ENCODE results near the gene MCM7.

The MCM7 gene

GRCh38 chr7:100122067-100122466 lies 20.9 kb upstream of the MCM7 start:
- DNase-seq, result no peak

- no peak for DNase-seq
Observed at GRCh38 chr7:100120733-100121036, 19.5 kb upstream of the MCM7 start.

- peak; percentile 85 for DNase-seq
Observed at GRCh38 chr7:100119970-100120732, 19.0 kb upstream of the MCM7 start.

GRCh38 chr7:100119072-100119969 lies 18.1 kb upstream of the MCM7 start, which contains the start of the genes CNPY4 and TAF6:
Gene CNPY4 (plus strand): TSS chr7:100119634. CDS start chr7:100119745, 111 bp downstream.
Gene TAF6 (minus strand): TSS chr7:100119358. CDS start chr7:100114209, 5,149 bp downstream.
- peak; percentile 96 for DNase-seq

GRCh38 chr7:100118388-100119071 lies 17.3 kb upstream of the MCM7 start:
- DNase-seq, result no peak

GRCh38 chr7:100115026-100115425 lies 13.8 kb upstream of the MCM7 start:
- DNase-seq, result no peak

GRCh38 chr7:100111914-100112313 lies 10.7 kb upstream of the MCM7 start:
- no peak for DNase-seq

GRCh38 chr7:100111156-100111555 lies 10.0 kb upstream of the MCM7 start:
- no peak for DNase-seq

- no peak for DNase-seq
Observed at GRCh38 chr7:100109521-100110163, 8.4 kb upstream of the MCM7 start.

- DNase-seq, result no peak
Observed at GRCh38 chr7:100107890-100108289, 6.7 kb upstream of the MCM7 start.

- no peak for DNase-seq
Observed at GRCh38 chr7:100107125-100107737, 6.0 kb upstream of the MCM7 start.

- DNase-seq, result no peak
Observed at GRCh38 chr7:100106633-100107032, 5.4 kb upstream of the MCM7 start.

GRCh38 chr7:100105534-100105933 lies 4.3 kb upstream of the MCM7 start:
- no peak for DNase-seq

GRCh38 chr7:100102950-100103840 lies 2.0 kb upstream of the MCM7 start:
- no peak for DNase-seq

GRCh38 chr7:100100420-100101015 lies 679 bp downstream of the MCM7 start:
- peak; percentile 92 for DNase-seq

- no peak for DNase-seq
Observed at GRCh38 chr7:100099452-100099851, 1.7 kb downstream of the MCM7 start.

- DNase-seq, result no peak
Observed at GRCh38 chr7:100098913-100099312, 2.3 kb downstream of the MCM7 start.

- no peak for DNase-seq
Observed at GRCh38 chr7:100095704-100096103, 5.5 kb downstream of the MCM7 start.

GRCh38 chr7:100095289-100095688 lies 5.9 kb downstream of the MCM7 start:
- DNase-seq, result no peak

- no peak for DNase-seq
Observed at GRCh38 chr7:100093925-100094486, 7.2 kb downstream of the MCM7 start.

- no peak for DNase-seq
Observed at GRCh38 chr7:100093498-100093897, 7.7 kb downstream of the MCM7 start.
